A673 (cell line): Measurements from ENCODE around the gene SP100. TPM values are rescaled to one million over a fixed set of nuclear protein-coding genes. Genes with fewer than 3 reads are reported as not detected.

ENCODE experiments used
- BruUV-seq: library from RNA; stranded (reverse); fragments of 400-500 nt; replicated peaks from 2 replicates; lab custom pipeline; 2021; lab: Mats Ljungman, UMichigan
- CTCF ChIA-PET: fragments of 300-600 bp; sonication (Branson Sonifier 250); formaldehyde crosslinking; loops from one replicate; lab custom pipeline; 2022; ENCODE audit warnings: antibody characterized with exemption; lab: Charles Lee
- POLR2A ChIA-PET: fragments of 300-600 bp; sonication (Branson Sonifier 250); formaldehyde crosslinking; loops from one replicate; lab custom pipeline; 2022; ENCODE audit warnings: antibody characterized with exemption; ENCODE audit not compliant: low non-redundant PET; lab: Charles Lee
- DNase-seq: peaks from one replicate; pipeline ENCODE4 v3.0.0-alpha.2; 2015; ENCODE audit warnings: low spot score
- H3K27ac ChIP-seq: fragments of 200-600 bp; sonication (generic); 2 replicates; pipeline ENCODE4 v1.5.1; 2016; ENCODE audit warnings: mixed run types, low read depth, mild to moderate bottlenecking, mixed read lengths, antibody characterized with exemption, low read length; ENCODE audit not compliant: poor library complexity, severe bottlenecking
- H3K27me3 ChIP-seq: fragments of 200-600 bp; sonication (generic); replicated peaks from 2 replicates; pipeline ENCODE4 v1.6.1; 2017; ENCODE audit warnings: mixed run types, low read depth, mild to moderate bottlenecking, mixed read lengths, antibody characterized with exemption, low read length; ENCODE audit not compliant: insufficient read depth, poor library complexity
- H3K36me3 ChIP-seq: fragments of 200-600 bp; sonication (generic); 2 replicates; pipeline ENCODE4 v1.6.1; 2016; ENCODE audit warnings: mixed run types, mild to moderate bottlenecking, mixed read lengths, antibody characterized with exemption, low read length; ENCODE audit not compliant: insufficient read depth, poor library complexity, severe bottlenecking
- H3K4me1 ChIP-seq: fragments of 200-600 bp; sonication (generic); 2 replicates; pipeline ENCODE4 v1.6.1; 2017; ENCODE audit warnings: mixed run types, mild to moderate bottlenecking, mixed read lengths, antibody characterized with exemption, low read length; ENCODE audit not compliant: insufficient read depth, poor library complexity, severe bottlenecking
- H3K4me3 ChIP-seq: fragments of 200-600 bp; sonication (generic); 2 replicates; pipeline ENCODE4 v1.5.1; 2016; ENCODE audit warnings: low read depth, mixed run types, mild to moderate bottlenecking, mixed read lengths, low read length; ENCODE audit not compliant: poor library complexity, severe bottlenecking
- H3K9me3 ChIP-seq: fragments of 200-600 bp; sonication (generic); 2 replicates; pipeline ENCODE4 v1.6.1; 2016; ENCODE audit warnings: mixed run types, low read depth, mild to moderate bottlenecking, mixed read lengths, antibody characterized with exemption, low read length; ENCODE audit not compliant: poor library complexity, severe bottlenecking
- CTCF ChIP-seq: fragments of 300-800, 200-600 bp; sonication (generic); conservative IDR thresholded peaks from 2 replicates; pipeline ENCODE4 v1.5.1; 2017; ENCODE audit warnings: low read depth, mild to moderate bottlenecking, antibody characterized with exemption, low read length, moderate library complexity, mixed read lengths
- EZH2 ChIP-seq: fragments of 200-600 bp; sonication (generic); IDR thresholded peaks from 2 replicates; pipeline ENCODE4 v1.6.1; 2017; ENCODE audit warnings: borderline replicate concordance, low read depth, mild to moderate bottlenecking, mixed read lengths, antibody characterized with exemption, low read length; ENCODE audit not compliant: poor library complexity, severe bottlenecking
- intact Hi-C: fragments of 100-400 bp; cut with micrococcal nuclease; formaldehyde crosslinking; loops from one replicate; pipeline ENCODE4 v1.10.0; 2022; ENCODE audit not compliant: unreplicated experiment
- total RNA-seq: library from RNA; stranded (reverse); gene quantifications from 2 replicates; pipeline ENCODE4 v1.2.3, GENCODE V29; 2021

The SP100 gene
- total RNA-seq, 1 experiment from 2014 or later = 2.9 TPM

- CTCF ChIA-PET = no interaction called here
Observed at GRCh38 chr2:230498506-230499107, 82.6 kb downstream of the SP100 start.

GRCh38 chr2:230502593-230502992 lies 86.6 kb downstream of the SP100 start:
- no peak for TF ChIP-seq EZH2
- no peak for TF ChIP-seq CTCF
- no peak overlapping the region for H3K27ac ChIP-seq
- no peak for DNase-seq
- H3K4me1 ChIP-seq = no peaks in the 10 kb centered on the region
- intact Hi-C loops = no loop called here
- H3K27me3 ChIP-seq = peaks cover 11% of the 10 kb centered on the region
- H3K4me3 ChIP-seq = no peak overlapping the region
- no TSS peak for BruUV-seq
- no peaks in the 10 kb centered on the region for H3K9me3 ChIP-seq
- H3K36me3 ChIP-seq = no peaks in the 10 kb centered on the region
- CTCF ChIA-PET = no interaction called here
- POLR2A ChIA-PET = no interaction called here

More at GRCh38 chr2:230498506-230499107, 82.6 kb downstream of the SP100 start:
- TF ChIP-seq CTCF (no peak), EZH2 (no peak)
- BruUV-seq = no TSS peak
- Histone ChIP-seq H3K4me1 (no peaks in the 10 kb centered on the region), H3K27me3 (peaks cover 11% of the 10 kb centered on the region), H3K27ac (no peak overlapping the region), H3K36me3 (no peaks in the 10 kb centered on the region), H3K4me3 (no peak overlapping the region), H3K9me3 (no peaks in the 10 kb centered on the region)
- intact Hi-C loops = no loop called here
- POLR2A ChIA-PET = no interaction called here
- no peak for DNase-seq

- Histone ChIP-seq H3K4me3 (no peak overlapping the region), H3K9me3 (no peaks in the 10 kb centered on the region), H3K27ac (no peak overlapping the region), H3K27me3 (peaks cover 3% of the 10 kb centered on the region), H3K36me3 (no peaks in the 10 kb centered on the region), H3K4me1 (no peaks in the 10 kb centered on the region)
- CTCF ChIA-PET = no interaction called here
- POLR2A ChIA-PET = no interaction called here
- TF ChIP-seq EZH2 (no peak), CTCF (no peak)
- DNase-seq = no peak
- intact Hi-C loops = no loop called here
- BruUV-seq = no TSS peak
Observed at GRCh38 chr2:230503798-230504197, 87.8 kb downstream of the SP100 start.
